SH-SY5Y (cell line): ENCODE results near the gene HES4.

Experiments
- GATA2 ChIP-seq: IDR thresholded peaks from 2 replicates; pipeline ENCODE4 v1.6.1; 2011; ENCODE audit warnings: mild to moderate bottlenecking, low read depth, low read length
- GATA3 ChIP-seq: IDR thresholded peaks from 2 replicates; pipeline ENCODE4 v1.6.1; 2011; ENCODE audit warnings: low read depth, mild to moderate bottlenecking, low read length, moderate library complexity

DNA sequence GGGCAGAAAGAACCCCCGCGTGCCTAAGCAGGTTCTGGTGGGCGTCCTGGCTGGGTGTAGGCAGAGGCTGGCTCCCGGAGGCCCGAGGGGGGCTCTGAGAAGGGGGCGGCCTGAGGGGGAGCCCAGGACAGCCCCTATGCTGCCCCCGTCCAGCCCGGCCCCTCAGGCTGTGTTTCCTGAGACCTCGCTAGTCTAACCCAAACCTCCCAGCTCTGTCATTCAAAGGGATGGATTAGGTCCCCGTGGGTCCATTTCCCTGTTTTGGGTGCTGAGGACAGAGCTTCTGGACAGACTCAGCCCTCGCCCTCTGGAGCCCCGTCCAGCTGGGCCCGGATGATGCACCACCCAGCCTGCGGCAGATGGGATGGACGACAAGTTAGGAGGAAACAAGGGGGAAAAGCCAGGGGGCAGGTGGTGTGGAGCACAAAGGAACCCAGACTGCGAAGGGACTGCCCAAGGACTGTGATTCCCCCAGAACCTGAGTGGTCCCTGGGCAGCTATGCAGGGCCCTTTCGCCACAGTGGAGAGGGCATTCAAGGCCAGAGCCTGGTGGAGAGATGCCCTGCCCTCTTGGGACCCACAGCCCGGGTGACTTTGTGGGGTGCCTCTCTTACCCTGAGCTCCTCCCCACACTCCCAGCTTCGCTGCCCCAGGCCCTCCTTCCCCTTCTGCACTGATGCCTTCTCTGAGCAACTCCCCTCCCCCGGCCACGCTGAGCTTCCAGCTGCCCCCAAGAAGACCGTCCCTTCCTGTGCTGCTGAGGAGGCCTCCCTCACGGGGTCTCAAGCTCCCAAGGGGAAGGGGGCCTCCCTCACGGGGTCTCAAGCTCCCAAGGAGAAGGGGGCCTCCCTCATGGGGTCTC lies 2.8 kb downstream of the HES4 start:
- TF ChIP-seq GATA2 (no peak), GATA3 (no peak)
